IMR-90 (cell line): ENCODE results near the gene GRM2.

Source experiments
- BHLHE40 ChIP-seq: fragments of 150-350 bp; IDR thresholded peaks from 2 replicates; pipeline ENCODE4 v1.6.1; 2016; ENCODE audit warnings: mild to moderate bottlenecking, low read depth, low read length
- CEBPB ChIP-seq: IDR thresholded peaks from 2 replicates; pipeline ENCODE4 v1.6.1; 2012; ENCODE audit warnings: low read depth, low read length, improper control_type of control experiment
- MAFK ChIP-seq: IDR thresholded peaks from 2 replicates; pipeline ENCODE4 v1.6.1; 2012; ENCODE audit warnings: low read depth, low read length, improper control_type of control experiment
- MXI1 ChIP-seq: IDR thresholded peaks from 2 replicates; pipeline ENCODE4 v1.6.1; 2012; ENCODE audit warnings: low read depth, mild to moderate bottlenecking, low read length, moderate library complexity, borderline replicate concordance
- NFE2L2 ChIP-seq: fragments of 150-350 bp; IDR thresholded peaks from 2 replicates; pipeline ENCODE4 v1.6.1; 2016; ENCODE audit warnings: low read depth, mild to moderate bottlenecking, low read length
- POLR2A ChIP-seq: IDR thresholded peaks from 2 replicates; pipeline ENCODE4 v1.6.1; 2012; ENCODE audit warnings: mild to moderate bottlenecking, low read depth, low read length
- RAD21 ChIP-seq: IDR thresholded peaks from 2 replicates; pipeline ENCODE4 v1.6.1; 2012; ENCODE audit warnings: low read length, improper control_type of control experiment
- TF ChIP-seq, protein P1 (sequence below): conservative IDR thresholded peaks from 2 replicates; pipeline ENCODE4 v1.5.1; 2012; ENCODE audit warnings: mild to moderate bottlenecking, low read depth, low read length, improper control_type of control experiment
- TF ChIP-seq, protein P2 (sequence below): fragments of 150-350 bp; IDR thresholded peaks from 2 replicates; pipeline ENCODE4 v1.6.1; 2017; ENCODE audit warnings: mild to moderate bottlenecking, antibody characterized with exemption, low read length, low read depth

DNA sequence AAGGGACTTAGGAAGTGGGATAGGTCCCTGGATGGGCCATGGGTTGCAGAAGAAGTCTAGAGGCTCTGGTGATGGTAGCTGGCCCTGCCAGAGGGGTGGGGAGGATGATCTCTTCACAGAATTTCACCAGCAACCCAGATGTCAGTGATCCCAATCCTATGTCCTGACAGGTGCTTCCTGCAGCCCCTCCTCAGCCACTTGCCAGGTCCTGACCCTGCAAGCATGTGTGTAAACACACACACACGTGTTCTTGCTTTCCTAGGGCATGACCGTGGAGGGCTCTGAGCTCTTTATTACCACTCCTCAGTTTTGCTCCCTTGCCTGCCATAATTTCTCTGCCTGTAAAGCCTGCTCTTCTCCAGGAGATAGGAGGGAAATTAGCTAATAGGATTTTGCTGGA lies 23.3 kb upstream of the GRM2 start:
- TF ChIP-seq, protein P1, sequence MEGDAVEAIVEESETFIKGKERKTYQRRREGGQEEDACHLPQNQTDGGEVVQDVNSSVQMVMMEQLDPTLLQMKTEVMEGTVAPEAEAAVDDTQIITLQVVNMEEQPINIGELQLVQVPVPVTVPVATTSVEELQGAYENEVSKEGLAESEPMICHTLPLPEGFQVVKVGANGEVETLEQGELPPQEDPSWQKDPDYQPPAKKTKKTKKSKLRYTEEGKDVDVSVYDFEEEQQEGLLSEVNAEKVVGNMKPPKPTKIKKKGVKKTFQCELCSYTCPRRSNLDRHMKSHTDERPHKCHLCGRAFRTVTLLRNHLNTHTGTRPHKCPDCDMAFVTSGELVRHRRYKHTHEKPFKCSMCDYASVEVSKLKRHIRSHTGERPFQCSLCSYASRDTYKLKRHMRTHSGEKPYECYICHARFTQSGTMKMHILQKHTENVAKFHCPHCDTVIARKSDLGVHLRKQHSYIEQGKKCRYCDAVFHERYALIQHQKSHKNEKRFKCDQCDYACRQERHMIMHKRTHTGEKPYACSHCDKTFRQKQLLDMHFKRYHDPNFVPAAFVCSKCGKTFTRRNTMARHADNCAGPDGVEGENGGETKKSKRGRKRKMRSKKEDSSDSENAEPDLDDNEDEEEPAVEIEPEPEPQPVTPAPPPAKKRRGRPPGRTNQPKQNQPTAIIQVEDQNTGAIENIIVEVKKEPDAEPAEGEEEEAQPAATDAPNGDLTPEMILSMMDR, result no peak
- no peak for TF ChIP-seq POLR2A
- TF ChIP-seq NFE2L2, result no peak
- no peak for TF ChIP-seq CEBPB
- TF ChIP-seq RAD21, result no peak
- TF ChIP-seq MAFK, result no peak
- no peak for TF ChIP-seq MXI1
- TF ChIP-seq BHLHE40, result no peak
- TF ChIP-seq, protein P2, sequence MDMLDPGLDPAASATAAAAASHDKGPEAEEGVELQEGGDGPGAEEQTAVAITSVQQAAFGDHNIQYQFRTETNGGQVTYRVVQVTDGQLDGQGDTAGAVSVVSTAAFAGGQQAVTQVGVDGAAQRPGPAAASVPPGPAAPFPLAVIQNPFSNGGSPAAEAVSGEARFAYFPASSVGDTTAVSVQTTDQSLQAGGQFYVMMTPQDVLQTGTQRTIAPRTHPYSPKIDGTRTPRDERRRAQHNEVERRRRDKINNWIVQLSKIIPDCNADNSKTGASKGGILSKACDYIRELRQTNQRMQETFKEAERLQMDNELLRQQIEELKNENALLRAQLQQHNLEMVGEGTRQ, result no peak
